ENCODE measurements around the gene MACROD2.

The MACROD2 gene

GRCh38 chr20:15362849-15363248 lies 1367.5 kb downstream of the MACROD2 start:
- Histone ChIP-seq H3K4me3 (ENCODE audit: low read depth, low read length) (no peak overlapping the region), H3K36me3 (ENCODE audit: control insufficient read depth in 2 of 2, insufficient read depth in 1 of 2, low read length in 2 of 2) (no peaks in the 10 kb centered on the region), H3K27ac (ENCODE audit: extremely low read depth, low read depth, low read length) (no peak overlapping the region), H3K9me3 (ENCODE audit: control insufficient read depth, insufficient read depth, low read depth, low read length) (no peaks in the 10 kb centered on the region), H3K4me1 (ENCODE audit: control insufficient read depth, insufficient read depth, low read length) (no peaks in the 10 kb centered on the region)
- no peak for TF ChIP-seq ZNF624 (tag by site-specific recombination; IDR thresholded peaks at IDR 0.05)
- TF ChIP-seq ZFP41 (tag by site-specific recombination; IDR thresholded peaks at IDR 0.05; ENCODE audit: borderline replicate concordance), result no peak
- no peak for TF ChIP-seq ZSCAN5A (tag by site-specific recombination; IDR thresholded peaks at IDR 0.05)
- TF ChIP-seq BCL6B (tag by site-specific recombination; IDR thresholded peaks at IDR 0.05), result no peak
- TF ChIP-seq ZNF239 (tag by site-specific recombination; IDR thresholded peaks at IDR 0.05), result no peak
- TF ChIP-seq ZBTB7A (tag by site-specific recombination; IDR thresholded peaks at IDR 0.05; ENCODE audit: low read depth), result no peak
- TF ChIP-seq ZNF707 (tag by site-specific recombination; IDR thresholded peaks at IDR 0.05), result no peak
- TF ChIP-seq KLF8 (tag by site-specific recombination; IDR thresholded peaks at IDR 0.05), result no peak
- TF ChIP-seq MYNN (tag by site-specific recombination; IDR thresholded peaks at IDR 0.05; ENCODE audit: borderline replicate concordance), result no peak
- no peak for TF ChIP-seq HIC1 (tag by site-specific recombination; IDR thresholded peaks at IDR 0.05)
- no peak for TF ChIP-seq PRDM6 (tag by site-specific recombination; IDR thresholded peaks at IDR 0.05)
- no peak for TF ChIP-seq ZNF211 (tag by site-specific recombination; IDR thresholded peaks at IDR 0.05; ENCODE audit: low read depth)
- no peak for TF ChIP-seq ZNF785 (tag by site-specific recombination; IDR thresholded peaks at IDR 0.05)
- no peak for TF ChIP-seq ZNF404 (tag by site-specific recombination; IDR thresholded peaks at IDR 0.05)
- no peak for TF ChIP-seq KLF7 (tag by site-specific recombination; IDR thresholded peaks at IDR 0.05; ENCODE audit: borderline replicate concordance)
- ChIA-PET POLR2A (no interaction called here), CTCF (interaction anchor here (0.6 to 0.7 kb wide), 2 partner anchors 126 to 525 kb away, joined by 3 to 6 read pairs; no protein-coding TSS in a partner anchor)

- no peak overlapping the region for H3K27ac ChIP-seq (ENCODE audit: extremely low read depth, low read depth, low read length)
- ChIA-PET CTCF (no interaction called here), POLR2A (no interaction called here)
- no peak overlapping the region for H3K4me3 ChIP-seq (ENCODE audit: low read depth, low read length)
- H3K36me3 ChIP-seq (ENCODE audit: control insufficient read depth in 2 of 2, insufficient read depth in 1 of 2, low read length in 2 of 2), result no peaks in the 10 kb centered on the region
- TF ChIP-seq ZBTB6 (tag by site-specific recombination; IDR thresholded peaks at IDR 0.05) (no peak), IKZF3 (tag by site-specific recombination; IDR thresholded peaks at IDR 0.05) (no peak), AEBP2 (tag by site-specific recombination; IDR thresholded peaks at IDR 0.05; ENCODE audit: borderline replicate concordance) (no peak), ZNF701 (tag by site-specific recombination; IDR thresholded peaks at IDR 0.05) (no peak), ZNF350 (tag by site-specific recombination; IDR thresholded peaks at IDR 0.05) (no peak), ZNF292 (tag by site-specific recombination; IDR thresholded peaks at IDR 0.05; ENCODE audit: borderline replicate concordance, low read depth) (no peak), ZSCAN23 (tag by site-specific recombination; IDR thresholded peaks at IDR 0.05) (no peak), ZNF624 (tag by site-specific recombination; IDR thresholded peaks at IDR 0.05) (no peak), ZNF146 (tag by site-specific recombination; IDR thresholded peaks at IDR 0.05) (no peak), ZNF2 (tag by site-specific recombination; IDR thresholded peaks at IDR 0.05) (no peak), ZNF510 (tag by site-specific recombination; IDR thresholded peaks at IDR 0.05; ENCODE audit: insufficient replicate concordance) (no peak)
- H3K4me1 ChIP-seq (ENCODE audit: control insufficient read depth, insufficient read depth, low read length), result no peaks in the 10 kb centered on the region
- H3K9me3 ChIP-seq (ENCODE audit: control insufficient read depth, insufficient read depth, low read depth, low read length), result no peaks in the 10 kb centered on the region
These were observed 1369.5 kb downstream of the MACROD2 start for GRCh38 chr20:15364781-15365180.
